ENCODE results near the gene KLF15. TPM values are rescaled to one million over a fixed set of nuclear protein-coding genes. Genes with fewer than 3 reads are reported as not detected.

The KLF15 gene
- 10 to 100 TPM in 3 of 4 donors, 1 to 10 TPM in 1; 2.6 to 15.8 (median 10.1) TPM for polyA plus RNA-seq (ENCODE audit: insufficient read length in 4 of 4)

DNA sequence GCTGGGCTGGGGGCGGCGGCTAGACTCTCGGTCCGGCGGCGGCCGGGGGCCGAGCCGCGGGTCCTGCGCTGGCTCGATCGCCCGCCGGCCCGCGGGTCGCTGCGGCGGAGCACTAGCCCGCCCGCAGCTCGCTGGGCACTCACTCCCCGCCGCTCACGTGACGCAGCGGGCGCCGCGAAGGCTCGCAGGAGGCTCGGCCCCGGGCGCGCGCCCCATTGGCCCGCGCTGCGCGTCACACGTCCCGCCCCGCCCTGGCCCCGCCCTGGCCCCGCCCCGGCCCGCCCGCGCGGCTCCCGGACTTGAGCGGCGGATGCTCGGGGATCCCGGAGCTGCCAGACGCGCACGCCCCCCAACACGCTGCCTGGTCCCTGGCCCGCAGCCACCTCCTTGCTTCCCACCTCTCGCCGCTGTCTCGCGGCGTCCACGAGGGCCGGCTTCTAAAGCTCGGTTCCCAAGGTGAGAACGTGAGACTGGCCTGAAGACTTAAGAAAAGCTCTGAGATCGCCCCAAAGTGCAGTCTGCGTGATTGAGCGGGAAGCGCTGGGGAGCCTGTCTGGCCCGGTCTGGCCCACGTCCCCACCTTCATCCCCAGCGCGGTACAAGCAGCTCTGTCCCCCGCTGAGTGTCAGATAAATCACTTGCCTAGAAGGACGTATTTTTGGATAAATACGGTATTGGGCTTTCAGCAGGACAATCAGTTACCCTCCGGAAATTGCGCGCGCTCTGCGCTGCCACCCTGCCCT is at the start of gene KLF15:
TSS of gene KLF15 (minus strand) at position 114 of the 743 bp plus-strand sequence. CDS start 4,486 bp downstream, outside the sequence.
- DNase-seq (ENCODE audit: low read depth in 4 of 4, low spot score in 3 of 4): peak in 3 of 4 donors; percentile 57 to 75 (median 72)

DNA sequence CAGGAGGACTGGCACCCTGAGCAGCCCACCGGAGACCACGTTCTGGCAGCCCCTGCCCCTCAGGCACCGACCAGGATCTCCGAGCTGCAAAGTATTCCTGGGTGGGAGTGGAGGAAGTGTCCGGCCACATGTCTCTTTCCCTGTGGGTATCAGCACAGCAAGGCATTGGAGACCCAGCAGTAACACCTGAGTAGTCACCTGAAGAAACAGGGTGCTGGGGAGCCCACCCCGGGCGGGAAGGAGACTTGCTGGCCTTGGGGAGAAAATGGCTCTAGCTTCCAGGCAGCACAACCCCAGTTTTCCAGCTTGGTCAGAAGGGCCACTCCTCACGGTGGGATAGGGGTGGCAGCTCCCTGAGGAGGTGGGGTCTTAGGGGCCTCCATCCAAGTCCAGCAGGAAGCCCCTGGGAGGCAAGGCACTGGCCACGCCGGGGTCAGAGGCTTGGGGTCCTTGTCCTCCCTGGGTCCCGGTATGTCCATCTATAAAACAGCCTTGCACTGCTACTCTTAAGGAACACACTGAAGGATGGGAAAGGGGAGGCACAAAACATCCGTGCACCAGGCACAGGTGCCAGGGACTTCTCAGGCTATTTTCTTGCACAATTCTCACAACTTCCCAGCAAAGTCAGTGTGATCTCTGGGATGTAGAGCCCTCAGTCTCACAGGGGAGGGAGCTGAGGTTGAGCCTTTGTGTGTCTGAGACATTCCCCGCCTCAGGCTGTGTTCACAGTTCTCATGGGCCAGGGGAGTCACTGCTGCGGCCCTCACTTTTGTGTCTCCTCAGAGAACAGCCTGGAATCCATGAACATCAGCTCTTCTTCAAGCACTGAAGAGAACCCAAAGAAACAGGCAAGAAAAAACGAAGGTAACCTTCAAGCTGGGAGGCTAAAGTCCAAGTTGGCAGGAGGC is 49.4 kb upstream of the KLF15 start:
- DNase-seq (ENCODE audit: low read depth in 4 of 4, low spot score in 3 of 4): no peak

DNA sequence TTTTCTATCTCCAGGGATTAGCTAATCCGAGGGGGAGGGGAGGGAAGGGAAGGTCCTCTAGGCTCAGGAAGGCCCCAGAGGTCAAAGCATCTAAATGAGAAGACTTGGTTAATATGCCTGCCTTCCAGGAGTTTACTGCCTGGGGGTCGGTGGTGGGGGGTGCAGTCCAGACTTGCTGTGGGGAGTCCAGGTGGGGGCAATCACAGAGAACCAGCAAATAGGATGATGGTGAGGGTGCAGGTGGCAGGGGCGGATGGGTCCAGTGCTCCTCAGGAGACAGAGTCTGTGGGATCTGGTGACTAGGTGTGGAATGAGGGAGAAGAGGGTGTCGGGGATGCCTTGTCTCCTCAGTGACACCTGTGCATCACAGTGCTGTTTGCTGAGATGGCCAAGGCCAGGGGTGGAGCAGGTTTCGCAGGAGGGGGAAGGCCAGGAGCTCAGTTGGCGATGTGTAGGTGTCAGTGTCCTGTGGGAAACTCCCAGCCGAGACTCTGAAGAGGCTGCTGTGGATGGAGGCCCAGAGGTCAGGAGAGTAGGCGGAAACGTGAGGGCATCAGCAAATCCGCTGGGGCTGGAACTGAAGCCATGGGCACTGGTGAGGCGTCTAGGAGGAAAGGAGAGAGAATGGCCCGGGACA is 45.6 kb upstream of the KLF15 start:
- no peak for DNase-seq (ENCODE audit: low read depth in 4 of 4, low spot score in 3 of 4)

- no peak for DNase-seq (ENCODE audit: low read depth in 4 of 4, low spot score in 3 of 4)
Observed at GRCh38 chr3:126402178-126402577, 45.0 kb upstream of the KLF15 start.

- no peak for DNase-seq (ENCODE audit: low read depth in 4 of 4, low spot score in 3 of 4)
Observed at GRCh38 chr3:126401611-126402160, 44.5 kb upstream of the KLF15 start.

- no peak for DNase-seq (ENCODE audit: low read depth in 4 of 4, low spot score in 3 of 4)
Observed at GRCh38 chr3:126399756-126400155, 42.5 kb upstream of the KLF15 start.

GRCh38 chr3:126399351-126399735 is 42.1 kb upstream of the KLF15 start:
- no peak for DNase-seq (ENCODE audit: low read depth in 4 of 4, low spot score in 3 of 4)

DNA sequence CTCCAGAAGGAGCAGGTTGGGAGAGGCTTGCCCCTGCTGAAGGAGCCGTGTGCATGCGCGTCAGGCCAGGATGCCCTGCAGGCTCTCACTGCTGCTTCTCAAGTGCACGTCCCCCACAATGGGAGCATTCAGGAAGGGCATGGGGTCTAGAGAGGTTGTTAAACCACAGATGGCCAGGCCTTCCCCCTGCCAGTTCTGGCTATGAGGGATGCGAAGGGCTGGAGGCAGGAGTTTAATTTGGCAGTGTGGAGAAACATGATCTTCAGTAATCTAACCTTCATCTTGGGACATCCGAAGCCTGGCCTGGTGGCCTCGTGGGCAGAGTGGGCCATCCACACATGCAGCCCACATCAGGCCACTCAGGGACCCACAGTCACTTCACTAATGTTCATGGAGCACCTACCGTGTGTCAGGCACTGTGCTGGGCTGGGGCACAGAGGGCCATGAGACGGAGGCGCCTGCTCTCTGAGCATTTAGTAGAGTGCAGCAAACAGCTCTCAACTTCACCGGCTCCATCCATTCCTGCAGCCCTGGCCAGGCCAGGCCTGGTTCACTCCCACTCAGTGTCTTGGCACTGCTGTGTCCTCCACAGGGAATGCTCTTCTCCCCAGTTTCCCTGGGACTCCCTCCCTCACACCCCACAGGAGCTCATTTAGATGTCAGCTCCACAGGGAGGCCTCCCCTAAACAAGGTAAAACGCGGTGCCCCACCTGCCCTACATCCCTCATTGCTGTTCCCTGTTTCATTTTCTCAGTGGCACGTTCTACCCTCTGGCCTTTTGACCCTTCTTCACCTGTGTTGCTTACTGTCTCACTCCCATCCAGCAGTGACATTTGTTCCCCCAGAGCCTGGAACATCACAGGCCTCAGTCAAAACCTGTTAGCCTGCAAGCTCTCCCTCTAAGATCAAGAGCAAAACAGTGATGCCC is 41.5 kb upstream of the KLF15 start:
- no peak for DNase-seq (ENCODE audit: low read depth in 4 of 4, low spot score in 3 of 4)

GRCh38 chr3:126397610-126398422 is 40.6 kb upstream of the KLF15 start:
- DNase-seq (ENCODE audit: low read depth in 4 of 4, low spot score in 3 of 4): no peak

GRCh38 chr3:126396536-126396935 is 39.3 kb upstream of the KLF15 start:
- DNase-seq (ENCODE audit: low read depth in 4 of 4, low spot score in 3 of 4): no peak

GRCh38 chr3:126395846-126396513 is 38.8 kb upstream of the KLF15 start:
- no peak for DNase-seq (ENCODE audit: low read depth in 4 of 4, low spot score in 3 of 4)

GRCh38 chr3:126394977-126395321 is 37.7 kb upstream of the KLF15 start:
- no peak for DNase-seq (ENCODE audit: low read depth in 4 of 4, low spot score in 3 of 4)

- DNase-seq (ENCODE audit: low read depth in 4 of 4, low spot score in 3 of 4): peak in 3 of 4 donors; percentile 33 to 59 (median 42)
Observed at GRCh38 chr3:126394179-126394976, 37.2 kb upstream of the KLF15 start, which contains the start of gene CFAP100. CFAP100 (plus strand) TSS chr3:126394909; CDS start chr3:126396001, 1,092 bp downstream.

DNA sequence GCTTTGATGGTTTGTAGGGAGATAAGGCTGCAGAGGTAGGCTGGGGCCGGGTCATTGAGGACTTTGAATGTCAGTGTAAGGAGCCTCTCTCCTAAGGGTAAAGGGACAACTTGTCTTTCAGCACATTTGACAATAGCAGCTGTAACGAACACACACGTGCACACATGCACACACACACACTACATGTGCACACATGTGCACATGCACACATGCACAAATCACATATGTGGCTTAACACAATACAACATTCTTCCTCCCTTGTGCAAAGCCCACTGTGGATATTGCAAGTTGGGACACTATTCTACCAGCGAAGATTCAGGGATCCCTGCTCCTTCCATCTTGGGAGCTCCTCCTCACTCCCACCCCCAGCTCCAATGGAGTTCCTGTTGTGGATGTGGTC is 36.4 kb upstream of the KLF15 start:
- DNase-seq (ENCODE audit: low read depth in 4 of 4, low spot score in 3 of 4): no peak

GRCh38 chr3:126392246-126392645 is 35.0 kb upstream of the KLF15 start:
- DNase-seq (ENCODE audit: low read depth in 4 of 4, low spot score in 3 of 4): no peak

DNA sequence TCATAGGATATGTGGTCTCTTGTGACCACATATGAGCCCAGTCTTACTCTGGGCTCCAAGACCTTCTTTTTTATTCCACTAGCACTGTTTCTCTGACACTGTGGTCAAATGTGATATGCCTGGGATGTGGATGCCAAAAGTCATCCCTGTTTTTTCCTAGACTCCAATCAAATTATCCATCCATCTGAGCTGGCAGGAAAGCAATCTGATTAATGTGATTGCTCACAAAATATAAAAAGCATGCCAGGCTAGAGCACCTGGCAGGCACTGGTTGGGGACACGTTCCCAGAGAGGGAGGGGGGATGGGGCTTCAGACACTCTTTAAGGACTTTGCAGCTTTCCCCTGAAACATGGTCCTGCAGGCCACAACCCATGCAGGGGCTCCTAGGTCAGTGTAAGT is 34.4 kb upstream of the KLF15 start:
- DNase-seq (ENCODE audit: low read depth in 4 of 4, low spot score in 3 of 4): no peak

GRCh38 chr3:126390751-126391150 is 33.5 kb upstream of the KLF15 start:
- DNase-seq (ENCODE audit: low read depth in 4 of 4, low spot score in 3 of 4): no peak

DNA sequence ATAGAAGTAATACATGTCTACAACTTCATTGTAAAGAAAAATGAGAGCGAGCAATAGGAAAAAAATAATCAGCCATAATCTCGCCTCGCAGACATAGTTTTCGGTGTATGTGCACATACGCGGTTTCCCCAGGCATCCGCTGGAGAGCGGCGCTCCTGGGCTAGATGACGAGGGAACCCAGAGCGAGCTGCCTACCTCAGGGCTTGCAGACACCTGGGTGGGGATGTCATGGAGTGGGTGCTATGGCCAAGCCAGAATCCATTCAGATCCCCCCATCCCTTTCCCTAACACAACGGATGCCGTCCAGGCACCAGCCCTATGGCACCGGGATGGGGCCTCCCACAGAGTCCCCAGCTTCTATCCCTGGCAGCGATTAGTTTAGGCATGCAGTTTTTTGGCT is 33.0 kb upstream of the KLF15 start:
- no peak for DNase-seq (ENCODE audit: low read depth in 4 of 4, low spot score in 3 of 4)
